HG02973 (cell line): ENCODE results near the gene KRT86.
A peak's percentile ranks its signal among the peaks of the same experiment; 100 is the strongest.
"Not testable (repeated sequence)": the region's sequence is repeated elsewhere in the genome, so short reads cannot be mapped to it uniquely, and the experiment has no call there.

Experiments
- ATAC-seq: cut with Tn5 transposase; IDR thresholded peaks from one replicate; pipeline ENCODE4 v1.9.1; 2021; ENCODE audit warnings: moderate library complexity; ENCODE audit not compliant: unreplicated experiment

The KRT86 gene

DNA sequence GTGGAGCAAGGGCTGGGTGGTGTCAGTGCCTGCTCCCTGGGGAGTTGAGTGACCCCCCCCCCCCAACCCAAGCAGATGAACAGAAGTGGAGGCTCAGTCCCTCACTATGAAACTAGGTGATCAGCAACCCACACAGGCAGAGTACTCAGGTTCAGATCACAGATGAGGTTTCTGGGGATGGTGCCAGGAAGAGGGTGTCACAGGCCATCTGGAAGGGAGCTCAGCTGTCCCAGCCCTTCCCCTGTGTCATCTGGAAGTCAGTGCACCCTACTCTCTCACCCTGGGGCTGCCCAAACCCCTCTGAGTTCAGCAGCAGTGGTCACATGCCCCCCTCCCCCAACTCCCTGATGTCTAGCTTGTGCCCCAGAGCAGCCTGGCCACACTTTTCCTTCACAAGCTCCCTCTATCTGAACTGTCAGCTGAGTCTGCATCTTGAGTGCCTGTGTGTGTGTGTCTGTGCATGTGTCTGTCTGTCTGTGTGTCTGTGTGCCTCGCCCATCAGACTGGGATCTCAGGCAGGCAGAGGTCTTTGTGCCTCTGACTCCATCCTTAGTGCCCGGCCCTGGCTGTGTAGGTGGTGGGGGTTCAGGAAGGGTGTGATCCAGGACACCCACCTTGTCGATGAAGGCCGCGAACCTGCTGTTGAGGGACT is 16.2 kb downstream of the KRT86 start:
- not testable (repeated sequence) for ATAC-seq

DNA sequence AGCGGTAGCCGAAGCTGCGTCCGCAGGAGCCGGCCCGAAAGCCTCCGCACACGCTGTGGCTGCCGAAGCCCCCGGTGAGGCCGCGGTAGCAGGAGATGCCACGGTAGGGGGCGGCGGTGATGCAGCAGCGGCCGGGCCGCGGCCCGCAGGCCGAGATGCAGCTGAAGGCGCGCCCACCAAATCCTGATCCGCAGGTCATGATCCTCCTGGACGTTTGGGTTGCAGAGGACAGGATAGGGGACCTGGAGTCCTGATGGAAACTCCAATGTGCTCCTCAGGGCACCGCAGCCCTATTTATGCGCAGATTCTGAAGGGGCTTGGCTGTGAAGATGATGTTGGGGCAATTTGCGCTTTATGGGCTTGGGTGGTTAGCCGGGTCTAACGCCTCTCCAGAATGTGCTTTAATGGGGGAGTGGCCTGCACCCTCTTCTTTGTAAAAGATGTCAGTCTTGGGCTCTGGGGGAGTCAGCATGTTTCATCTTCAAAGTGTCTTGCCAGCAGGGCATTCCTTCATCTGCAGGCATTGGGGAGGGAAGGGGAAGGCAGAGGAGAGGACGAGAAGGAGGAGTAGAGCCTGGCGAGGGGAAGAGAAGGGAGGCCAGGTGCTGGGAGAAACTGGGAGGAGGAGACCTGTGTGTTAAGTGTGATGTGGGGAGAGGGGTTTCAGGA is 17.0 kb downstream of the KRT86 start, which contains the start of gene KRT81:
TSS of gene KRT81 (minus strand) at position 268 of the 669 bp plus-strand sequence. CDS start at position 199, 69 bp downstream.
- no peak for ATAC-seq

DNA sequence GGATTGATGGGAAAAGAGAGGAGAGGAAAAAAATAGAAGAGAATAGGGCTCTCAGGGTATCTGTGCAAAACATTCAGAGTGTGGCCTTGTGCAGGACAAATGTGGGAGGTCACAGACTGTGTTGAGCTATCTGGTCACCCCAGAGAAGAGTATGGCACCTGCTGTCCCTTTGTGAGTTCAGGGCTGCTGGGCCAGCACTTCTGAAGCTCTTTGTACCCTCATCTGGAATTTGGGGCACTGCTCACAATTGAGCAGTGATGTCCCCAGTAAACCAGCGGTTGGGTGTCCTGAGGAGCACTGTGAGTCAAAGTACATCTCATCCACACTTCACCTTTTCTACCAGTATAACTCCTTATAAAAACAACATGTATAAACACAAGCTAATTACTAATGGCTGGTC is 19.5 kb downstream of the KRT86 start:
- no peak for ATAC-seq

DNA sequence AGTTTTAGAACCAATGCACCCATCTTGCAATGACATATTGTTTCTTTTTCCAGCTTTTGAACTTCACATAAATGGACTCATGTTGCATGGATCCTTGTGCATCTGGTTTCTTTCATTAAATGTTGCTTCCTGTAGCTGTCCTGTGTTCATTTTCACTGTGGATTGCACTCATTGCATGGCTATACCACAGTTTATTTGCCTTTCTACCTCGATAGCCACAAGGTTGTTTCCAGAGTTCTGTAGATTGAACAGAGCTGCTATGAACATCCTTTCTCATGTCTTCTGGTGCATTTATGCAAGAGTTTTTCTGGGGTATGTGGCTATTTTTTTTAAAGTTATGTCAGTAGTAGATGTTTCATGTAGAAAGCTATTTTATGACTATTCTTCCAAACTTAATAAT is 20.4 kb downstream of the KRT86 start:
- ATAC-seq, result no peak

DNA sequence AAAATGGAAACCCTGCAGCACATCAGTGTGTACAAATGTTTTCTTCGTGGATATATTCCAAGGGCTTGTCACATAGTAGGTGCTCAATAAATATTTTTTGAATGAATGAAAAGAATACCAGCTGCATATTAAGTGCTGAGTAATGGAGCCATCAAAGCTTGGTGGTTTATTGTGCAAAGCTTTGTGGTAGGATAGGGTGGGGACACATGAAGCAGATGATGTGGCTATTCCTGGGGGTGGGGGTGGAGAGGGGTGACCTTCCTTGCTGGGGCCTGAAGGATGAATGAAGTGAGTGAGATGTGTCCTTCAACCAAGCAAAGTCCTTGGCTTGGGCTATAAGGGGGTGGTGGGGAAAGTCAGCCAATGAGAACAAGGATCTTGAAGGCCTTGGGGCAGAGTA is 21.2 kb downstream of the KRT86 start:
- ATAC-seq, result no peak

DNA sequence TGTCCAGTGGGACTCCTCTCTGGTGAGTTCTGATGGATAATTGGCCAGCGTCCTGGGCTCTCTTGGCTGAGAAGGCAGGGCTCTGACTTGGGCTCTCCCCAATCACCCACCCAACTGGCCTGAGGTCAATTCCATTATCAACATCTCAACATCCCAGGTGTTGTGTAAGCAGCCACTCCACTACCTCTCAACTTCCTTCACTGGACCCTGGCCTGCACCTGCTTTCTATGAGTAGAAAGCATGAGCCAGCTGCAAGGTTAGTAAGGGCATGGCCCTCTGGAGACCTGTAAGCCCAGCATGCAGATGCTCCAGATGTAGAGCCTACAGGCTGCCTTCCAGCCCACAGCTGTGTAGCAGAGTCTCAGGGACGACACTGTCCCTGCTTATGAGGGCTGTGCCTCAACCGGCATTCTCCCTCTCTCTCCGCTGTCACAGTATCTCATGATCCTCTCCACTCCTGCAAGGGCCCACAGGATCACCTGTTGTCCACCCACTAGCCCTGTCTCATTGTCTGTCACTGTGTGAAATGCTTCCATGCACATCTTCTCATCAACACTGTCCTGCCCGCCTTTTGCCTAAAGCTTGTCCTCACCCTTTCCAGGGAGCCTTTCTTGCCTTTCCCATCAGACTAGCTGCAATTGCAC is 22.2 kb downstream of the KRT86 start:
- no peak for ATAC-seq

DNA sequence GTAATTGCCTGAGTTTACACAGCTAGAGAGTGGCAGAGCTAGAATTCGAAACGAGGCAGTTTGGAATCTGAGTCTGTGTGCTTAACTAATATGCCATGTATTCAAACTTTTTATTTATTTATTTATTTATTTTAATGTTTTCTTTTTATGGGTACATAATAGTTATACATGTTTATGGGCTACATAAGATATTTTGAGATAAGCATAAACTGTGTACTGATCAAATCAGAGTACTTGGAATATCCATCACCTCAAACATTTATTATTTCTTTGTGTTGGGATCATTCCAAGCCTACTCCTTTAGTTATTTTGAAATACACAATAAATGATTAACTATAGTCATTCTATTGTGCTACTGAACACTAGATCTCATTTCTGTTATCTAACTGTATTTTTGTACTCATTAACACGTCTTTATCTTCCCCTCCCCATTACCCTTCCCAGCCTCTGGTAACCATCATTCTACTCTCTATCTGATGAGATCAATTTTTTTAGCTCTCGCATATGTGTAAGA is 24.3 kb downstream of the KRT86 start:
- no peak for ATAC-seq

DNA sequence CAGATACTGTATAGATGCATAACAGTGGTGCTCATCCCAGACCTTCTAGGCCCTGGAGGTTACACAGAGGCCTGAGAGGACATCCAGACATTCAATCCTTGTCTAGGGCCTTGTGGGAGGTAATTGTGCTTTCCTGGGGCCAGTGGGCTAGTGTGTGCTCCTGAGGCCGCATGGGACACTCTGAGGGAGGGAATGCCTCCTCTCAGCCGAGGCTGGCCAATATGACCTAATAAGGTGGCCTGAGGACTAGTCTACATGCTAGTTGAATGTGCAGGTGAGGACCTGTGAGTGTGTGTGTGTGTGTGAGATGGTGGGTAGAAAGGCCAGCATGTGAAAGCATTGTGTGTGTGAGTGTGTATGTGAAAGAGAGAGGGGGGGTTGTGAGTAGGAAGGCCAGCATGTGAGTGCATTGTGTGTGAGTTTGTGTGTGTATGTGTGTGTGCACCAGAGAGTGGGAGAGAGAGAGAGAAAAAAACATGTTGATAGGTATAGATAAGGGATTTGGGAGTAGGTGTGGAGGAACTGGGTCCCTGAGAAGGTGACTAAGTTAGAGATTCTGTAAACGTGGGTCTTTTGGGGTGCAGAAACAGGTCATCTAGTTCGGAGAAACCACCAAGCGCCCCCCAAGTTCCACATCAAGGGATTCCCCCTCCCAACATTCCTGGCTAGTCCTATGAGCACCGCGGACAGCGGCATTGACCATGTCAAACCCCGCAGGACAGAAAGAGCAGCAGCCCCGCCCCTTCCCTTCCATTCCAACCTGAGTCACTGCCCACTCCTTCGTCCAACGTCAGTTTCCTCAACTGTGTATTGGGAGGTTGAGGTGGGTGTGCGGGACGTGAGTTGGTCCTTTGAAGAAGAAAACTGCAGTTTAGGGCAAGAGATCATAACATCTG is 26.6 kb downstream of the KRT86 start:
- ATAC-seq, result no peak

DNA sequence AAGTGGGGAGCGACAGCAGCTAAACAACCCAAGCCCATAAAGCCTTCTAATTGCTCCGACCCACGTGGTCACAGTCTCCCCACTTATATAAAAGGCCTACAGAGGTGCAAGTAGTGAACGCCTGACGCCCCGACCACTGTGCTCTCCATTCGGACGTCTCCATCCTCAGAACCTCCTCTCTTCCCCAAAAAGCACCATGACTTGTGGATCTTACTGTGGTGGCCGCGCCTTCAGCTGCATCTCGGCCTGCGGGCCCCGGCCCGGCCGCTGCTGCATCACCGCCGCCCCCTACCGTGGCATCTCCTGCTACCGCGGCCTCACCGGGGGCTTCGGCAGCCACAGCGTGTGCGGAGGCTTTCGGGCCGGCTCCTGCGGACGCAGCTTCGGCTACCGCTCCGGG is 27.3 kb downstream of the KRT86 start:
- ATAC-seq, result not testable (repeated sequence)

DNA sequence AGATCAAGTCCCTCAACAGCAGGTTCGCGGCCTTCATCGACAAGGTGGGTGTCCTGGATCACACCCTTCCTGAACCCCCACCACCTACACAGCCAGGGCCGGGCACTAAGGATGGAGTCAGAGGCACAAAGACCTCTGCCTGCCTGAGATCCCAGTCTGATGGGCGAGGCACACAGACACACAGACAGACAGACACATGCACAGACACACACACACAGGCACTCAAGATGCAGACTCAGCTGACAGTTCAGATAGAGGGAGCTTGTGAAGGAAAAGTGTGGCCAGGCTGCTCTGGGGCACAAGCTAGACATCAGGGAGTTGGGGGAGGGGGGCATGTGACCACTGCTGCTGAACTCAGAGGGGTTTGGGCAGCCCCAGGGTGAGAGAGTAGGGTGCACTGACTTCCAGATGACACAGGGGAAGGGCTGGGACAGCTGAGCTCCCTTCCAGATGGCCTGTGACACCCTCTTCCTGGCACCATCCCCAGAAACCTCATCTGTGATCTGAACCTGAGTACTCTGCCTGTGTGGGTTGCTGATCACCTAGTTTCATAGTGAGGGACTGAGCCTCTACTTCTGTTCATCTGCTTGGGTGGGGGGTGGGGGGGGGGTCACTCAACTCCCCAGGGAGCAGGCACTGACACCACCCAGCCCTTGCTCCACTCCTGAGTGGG is 27.9 kb downstream of the KRT86 start:
- ATAC-seq, result not testable (repeated sequence)

DNA sequence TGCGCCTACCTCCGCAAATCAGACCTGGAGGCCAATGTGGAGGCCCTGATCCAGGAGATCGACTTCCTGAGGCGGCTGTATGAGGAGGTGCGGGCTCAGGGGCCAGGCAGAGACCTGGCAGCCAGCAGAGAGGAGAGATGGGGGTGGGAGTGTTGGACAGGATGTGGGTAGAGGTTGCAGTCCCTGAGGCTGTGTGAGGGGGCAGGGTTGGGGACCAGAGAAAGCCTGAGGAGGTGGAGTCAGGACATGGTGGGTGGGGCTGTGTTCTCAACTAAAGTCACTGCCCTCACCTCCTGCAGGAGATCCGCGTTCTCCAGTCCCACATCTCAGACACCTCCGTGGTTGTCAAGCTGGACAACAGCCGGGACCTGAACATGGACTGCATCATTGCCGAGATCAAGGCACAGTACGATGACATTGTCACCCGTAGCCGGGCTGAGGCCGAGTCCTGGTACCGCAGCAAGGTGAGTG is 30.5 kb downstream of the KRT86 start:
- peak; percentile 77 for ATAC-seq

DNA sequence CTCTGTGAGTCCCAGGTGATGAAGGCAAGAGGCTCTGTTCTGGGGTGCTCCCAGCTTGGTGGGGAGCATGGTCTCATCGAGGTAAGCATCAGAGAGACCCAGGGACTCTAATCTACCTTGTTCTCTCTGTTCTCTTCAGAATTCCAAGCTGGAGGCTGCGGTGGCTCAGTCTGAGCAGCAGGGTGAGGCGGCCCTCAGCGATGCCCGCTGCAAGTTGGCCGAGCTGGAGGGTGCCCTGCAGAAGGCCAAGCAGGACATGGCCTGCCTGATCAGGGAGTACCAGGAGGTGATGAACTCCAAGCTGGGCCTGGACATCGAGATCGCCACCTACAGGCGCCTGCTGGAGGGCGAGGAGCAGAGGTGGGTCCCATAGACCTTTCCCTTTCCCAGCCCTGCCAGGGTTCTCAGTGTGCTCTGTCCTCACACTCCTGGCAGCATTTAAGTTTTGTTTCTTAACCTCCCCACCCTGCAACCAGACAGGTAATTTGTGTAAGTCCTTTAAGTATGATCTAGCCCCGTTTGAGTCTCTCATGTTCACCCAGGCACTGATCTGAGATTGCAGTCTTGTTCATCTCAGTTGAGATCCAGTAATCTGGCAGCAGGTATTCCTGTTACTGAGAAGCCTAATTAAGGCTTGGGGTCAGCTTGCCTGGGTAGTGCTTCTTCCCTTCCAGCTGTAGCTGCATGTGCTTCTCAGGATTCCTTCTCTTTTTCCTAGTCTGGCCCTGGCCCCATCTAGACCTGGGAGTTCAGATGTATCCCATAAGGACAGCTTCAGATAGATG is 31.7 kb downstream of the KRT86 start:
- ATAC-seq, result no peak

DNA sequence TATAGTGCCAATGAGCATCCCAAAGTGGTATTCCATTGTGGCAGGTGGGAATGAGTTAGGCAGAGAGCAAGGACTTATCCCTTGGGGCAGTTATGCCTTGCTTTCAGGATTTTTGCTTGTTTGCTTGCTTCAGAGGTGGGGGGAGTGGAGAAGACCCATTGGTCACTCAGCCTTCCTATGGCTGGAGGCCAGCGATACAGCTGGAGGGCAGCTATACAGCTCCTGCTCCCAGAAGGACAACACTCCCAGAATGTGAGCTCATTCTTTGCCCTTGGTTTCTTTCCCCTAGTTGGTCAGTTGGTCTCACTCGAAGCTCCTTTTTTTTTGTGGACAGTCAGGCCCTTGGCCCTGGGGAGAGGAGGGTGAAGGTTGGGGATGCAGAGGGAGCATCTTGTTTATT is 32.3 kb downstream of the KRT86 start:
- ATAC-seq, result no peak

DNA sequence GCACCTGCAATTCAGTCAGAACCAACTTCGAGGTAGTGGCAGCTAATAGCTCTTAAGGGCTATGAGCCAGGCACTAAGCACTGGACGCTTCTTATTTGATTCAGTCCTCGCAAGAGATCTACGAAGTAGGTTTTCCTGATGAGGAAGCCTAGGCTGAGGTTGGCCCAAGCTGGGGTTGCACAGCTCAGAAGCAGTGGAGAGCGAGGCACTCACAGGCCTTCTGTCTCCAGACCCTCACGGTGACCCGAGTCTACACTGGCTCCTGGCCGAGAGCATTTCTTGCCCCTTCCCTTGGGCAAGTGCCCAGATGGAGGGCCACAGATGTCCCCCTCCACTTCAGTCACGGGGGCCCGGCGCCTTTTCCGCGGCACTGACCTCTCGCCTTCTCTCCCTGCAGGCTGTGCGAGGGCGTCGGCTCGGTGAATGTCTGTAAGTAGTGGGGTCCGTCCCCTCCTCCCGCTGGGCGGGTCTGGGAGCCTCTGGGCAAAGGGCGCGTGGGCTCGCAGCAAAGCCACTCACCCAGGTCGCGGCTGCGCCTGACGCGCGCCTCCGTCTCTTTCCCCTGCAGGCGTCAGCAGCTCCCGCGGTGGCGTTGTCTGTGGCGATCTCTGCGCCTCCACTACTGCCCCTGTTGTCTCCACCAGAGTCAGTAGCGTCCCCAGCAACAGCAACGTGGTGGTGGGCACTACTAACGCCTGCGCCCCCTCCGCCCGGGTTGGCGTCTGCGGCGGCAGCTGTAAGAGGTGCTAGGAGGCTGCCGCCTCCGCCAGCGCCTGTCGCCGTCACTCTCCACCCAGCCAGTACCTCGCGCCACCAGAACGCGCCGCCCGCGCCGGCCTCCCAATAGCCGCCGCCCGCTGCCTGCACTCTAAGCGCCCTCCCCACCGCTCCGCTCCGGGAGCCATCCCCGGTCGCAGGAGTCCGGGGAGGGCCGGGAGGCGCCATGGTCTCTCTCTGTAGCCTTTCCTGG is 33.7 kb downstream of the KRT86 start:
- ATAC-seq, result no peak

DNA sequence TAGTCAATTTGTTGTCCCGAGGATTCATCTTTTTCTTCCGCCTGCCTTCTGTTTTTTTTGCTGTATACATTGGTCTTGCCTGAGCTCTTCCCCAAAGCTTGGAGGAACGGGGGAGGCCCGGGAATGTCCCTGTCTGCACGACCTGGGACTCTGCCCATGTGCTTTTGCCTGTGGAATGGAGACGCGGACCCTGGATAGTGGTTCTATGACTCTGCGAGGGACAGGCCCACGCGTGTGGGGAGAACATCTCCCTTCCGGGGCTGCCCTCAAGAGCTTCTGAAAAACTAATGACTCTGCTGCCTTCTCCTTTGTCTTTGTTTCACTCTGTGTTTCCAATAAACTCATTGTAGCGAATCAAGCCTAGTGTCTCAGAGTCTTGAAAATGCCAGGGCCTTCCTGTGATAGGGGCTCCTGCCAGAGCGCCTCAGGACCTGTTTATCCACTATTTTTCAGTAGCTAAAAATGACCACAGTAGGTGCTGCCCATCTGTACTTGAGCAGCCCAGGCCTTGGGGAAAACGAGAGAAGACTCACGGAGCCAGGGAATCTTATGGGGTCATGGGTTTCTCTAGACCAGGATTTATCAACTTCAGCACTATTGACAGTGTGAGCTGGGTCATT is 34.5 kb downstream of the KRT86 start:
- no peak for ATAC-seq

DNA sequence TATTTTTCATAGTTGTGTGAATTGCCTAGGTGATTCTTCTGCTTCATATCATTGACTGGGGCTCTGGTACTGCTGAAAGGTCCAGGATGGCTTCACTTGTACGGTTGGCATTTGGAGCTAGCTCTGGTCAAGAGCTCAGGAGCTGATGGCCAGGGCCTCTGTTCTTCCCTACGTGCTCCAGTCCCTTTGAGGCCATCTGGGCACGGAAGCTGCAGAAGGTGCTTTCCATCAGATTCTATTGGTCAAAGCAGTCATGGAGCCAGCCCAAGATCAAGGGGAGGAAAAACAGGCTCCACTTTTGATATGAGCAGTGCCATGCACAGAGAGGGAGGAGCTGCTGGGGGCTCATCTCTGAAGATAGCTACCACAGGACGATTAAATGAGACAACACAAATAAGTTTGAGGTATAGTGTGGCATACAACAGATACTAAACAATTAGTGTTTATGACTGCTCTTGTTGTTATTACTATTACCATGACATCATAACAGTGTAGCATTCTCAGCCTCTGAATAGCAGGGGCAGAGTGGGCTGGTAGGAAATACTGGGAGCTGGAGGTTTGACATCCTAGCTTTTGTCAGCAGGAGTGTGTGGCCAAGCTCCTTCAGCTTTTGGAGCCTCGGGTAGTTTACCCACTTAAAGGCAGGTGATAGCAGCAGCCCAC is 36.3 kb downstream of the KRT86 start:
- ATAC-seq, result no peak

DNA sequence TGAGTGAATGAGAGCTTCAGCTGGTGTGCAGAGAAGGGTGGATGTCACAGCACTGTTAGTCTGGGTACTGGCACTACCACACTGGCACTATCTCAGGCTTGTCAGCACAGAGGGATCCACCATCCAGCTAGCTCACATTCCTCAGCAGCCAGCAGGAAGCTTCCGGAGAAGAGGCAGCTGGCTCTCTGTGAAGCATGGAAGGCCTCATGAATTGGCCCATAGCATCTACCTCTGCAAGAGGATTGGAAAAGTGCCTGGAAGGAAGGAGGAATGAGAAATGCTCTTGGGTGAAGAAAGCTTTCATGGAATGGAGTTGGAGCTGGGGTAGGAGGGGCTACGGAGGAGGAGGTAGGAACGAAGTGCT is 36.8 kb downstream of the KRT86 start:
- ATAC-seq, result no peak
